ENCODE data around the gene DIABLO.
A peak's percentile ranks its signal among the peaks of the same experiment; 100 is the strongest.
"Not testable (repeated sequence)": the region's sequence is repeated elsewhere in the genome, so short reads cannot be mapped to it uniquely, and the experiment has no call there.

Gene DIABLO

GRCh38 chr12:122187466-122187865 lies 38.4 kb downstream of the DIABLO start:
- no peak for DNase-seq

DNA sequence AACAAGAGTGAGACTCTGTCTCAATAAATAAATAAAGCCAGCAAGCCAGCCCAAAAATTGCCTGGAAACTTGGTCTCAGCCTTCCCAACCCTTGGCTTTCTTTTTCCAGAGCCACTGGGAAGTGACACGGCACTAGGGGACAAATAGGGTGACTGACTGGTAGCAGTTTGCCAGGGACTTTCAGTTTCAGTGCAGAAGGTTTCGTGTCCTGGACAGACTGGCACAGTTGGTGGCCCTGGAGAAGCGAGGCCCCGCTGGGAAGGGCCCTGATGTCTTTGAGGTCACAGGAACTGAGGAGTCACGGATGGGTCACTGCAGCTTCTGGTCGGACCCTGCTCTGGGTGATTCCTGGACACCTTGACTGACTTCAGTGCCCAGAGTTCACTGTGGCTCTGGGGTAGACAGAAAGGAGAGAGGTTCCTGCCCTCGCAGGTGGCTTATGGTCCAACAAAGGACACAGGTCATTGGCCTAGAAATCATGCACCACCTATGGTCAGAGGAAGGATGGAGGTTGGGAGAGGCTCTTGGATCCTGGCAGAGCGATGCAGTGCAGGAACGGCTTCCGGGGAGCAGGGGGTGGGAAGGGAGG lies 40.3 kb downstream of the DIABLO start:
- no peak for DNase-seq

DNA sequence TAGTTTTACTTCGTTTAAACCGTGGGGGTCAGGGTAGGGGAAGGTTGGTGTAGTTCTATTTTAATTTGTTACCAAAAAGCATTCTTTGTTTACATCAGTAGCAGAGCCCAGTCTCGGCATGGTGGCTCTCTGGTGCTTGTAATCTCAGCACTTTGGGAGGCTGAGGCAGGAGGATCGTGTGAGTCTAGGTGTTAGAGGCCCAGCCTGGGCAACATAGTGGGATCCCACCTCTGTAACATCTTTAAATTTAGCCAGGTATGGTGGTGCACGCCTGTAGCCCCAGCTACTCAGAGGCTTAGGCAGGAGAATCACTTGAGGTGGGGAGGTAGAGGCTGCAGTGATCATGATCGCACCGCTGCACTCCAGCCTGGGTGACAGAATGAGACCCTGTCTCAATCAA lies 40.8 kb downstream of the DIABLO start:
- no peak for DNase-seq

DNA sequence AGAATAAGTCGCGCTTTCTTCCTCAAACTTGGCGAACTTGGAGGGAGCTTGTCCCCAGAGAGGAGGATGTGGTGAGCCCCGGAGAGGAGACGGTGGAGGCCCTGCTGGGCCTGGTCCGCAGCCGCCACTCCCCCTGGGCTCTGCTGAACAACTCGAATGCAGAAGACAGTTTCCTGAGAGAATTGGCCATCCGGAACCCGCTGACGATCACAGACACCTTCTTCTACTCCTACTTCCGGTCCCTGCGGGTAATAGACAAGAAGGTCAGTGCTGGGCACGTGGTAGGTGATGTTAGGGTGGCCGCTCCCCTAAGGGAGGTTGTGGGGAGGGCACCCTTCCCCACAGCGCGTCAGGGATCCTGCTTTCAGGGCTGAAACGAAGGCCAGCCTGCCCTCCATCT lies 41.3 kb downstream of the DIABLO start:
- DNase-seq, result no peak

- no peak for DNase-seq
Observed at GRCh38 chr12:122183588-122183940, 42.3 kb downstream of the DIABLO start.

GRCh38 chr12:122182887-122183587 lies 42.8 kb downstream of the DIABLO start, which contains the start of gene LRRC43:
Gene LRRC43 (plus strand): TSS chr12:122183123. CDS start chr12:122183145, 22 bp downstream.
- no peak for DNase-seq

DNA sequence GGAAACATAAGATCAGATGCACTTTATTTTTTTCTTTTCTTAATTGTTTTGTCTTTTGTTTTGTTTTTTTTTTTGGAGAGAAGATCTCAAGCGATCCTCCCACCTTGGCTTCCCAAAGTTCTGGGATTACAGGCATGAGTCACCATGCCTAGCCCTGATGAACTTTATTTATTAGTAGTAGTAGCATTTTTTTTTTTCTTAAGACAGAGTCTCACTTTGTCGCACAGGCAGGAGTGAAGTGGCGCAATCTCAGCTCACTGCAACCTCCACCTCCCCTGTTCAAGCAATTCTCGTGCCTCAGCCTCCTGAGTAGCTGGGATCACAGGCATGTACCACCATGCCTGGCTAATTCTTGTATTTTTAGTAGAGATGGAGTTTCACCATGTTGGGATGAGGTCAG lies 49.4 kb downstream of the DIABLO start:
- not testable (repeated sequence) for DNase-seq

DNA sequence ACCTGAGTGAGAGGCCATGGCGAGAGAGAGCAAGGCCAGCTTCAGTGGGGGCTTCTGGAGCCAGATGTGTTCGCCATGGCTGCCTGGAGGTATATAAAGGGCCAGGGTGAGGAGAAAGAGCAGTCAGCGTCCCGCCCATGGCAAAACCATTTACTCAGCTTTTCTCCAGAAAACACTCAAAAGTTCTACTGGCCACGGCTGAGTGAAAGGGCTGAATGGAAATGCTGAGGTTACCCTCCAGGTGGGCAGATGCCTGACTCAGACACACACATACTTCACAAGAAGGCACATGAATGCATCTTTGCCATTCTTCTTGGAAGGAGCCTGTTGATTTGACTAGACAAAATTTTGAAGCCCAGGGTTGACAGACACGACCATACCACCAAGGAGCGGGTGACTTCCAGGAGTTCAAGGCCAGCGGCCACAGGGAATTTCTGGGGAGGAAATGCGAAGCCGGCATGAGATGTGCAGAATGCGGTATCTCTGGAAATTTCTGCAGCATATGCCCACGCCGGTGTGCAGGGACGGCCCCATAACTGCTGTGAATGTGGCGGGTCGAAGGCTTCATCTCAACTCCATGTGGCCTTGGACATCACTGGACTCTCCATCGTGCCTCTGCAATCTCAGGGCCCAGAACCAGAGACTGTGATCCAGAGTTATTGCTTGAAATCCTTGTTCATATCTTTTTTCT lies 51.6 kb downstream of the DIABLO start, which contains the start of gene IL31:
Gene IL31, minus strand, starts transcription at position 67 of the 691 bp plus-strand sequence. Its CDS starts 49 bp downstream, at position 18.
- DNase-seq, result peak in 1 of 2 donors; percentile 27

DNA sequence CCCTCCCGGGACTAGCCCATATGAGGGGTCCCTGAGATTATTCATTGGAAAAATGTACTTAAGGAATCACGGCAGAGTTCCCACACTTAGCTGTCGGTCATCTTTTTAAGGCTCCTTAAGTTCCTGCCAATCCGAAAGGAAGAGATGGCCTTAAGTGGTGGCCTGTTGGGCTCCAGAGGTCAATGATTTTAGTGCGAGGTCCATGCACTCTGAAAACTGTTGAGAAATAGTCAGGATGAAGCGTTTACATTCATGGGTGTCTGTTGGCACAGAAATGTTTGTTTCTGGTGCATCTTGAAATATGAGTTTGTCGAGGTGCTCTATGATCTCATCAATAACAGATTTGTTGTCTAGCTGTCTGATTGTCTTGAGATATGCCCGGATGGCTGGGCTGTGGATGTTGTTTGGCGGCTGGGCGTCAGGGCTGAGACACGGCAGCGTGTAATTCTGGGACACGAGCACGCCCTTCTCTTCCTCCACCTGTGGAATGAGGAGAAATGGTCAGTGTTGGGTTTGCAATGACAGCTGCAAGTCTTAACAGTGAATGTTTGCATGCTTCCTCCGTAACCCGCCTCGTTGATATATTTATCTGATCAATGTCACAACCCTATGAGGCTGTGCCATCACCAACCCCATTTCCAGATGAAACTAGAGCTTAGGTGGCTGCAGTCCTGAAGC lies 53.5 kb downstream of the DIABLO start:
- DNase-seq, result no peak

DNA sequence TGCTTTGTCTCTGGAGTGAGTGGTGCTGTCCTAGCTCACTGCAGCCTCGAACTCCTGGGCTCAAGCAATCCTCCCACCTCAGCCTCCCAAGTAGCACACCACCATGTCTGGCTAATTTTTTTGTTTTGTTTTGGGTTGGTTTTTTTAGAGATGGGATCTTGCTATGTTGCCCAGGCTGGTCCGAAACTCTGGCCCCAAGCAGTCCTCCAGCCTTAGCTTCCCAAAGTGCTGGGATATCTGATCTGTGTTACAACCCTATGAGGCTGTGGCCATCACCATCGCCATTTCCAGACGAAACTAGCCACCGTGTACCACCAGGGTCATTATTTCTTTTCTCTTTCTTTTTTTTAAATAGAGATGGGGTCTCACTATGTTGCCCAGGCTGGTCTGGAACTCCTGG lies 54.5 kb downstream of the DIABLO start:
- DNase-seq, result no peak

DNA sequence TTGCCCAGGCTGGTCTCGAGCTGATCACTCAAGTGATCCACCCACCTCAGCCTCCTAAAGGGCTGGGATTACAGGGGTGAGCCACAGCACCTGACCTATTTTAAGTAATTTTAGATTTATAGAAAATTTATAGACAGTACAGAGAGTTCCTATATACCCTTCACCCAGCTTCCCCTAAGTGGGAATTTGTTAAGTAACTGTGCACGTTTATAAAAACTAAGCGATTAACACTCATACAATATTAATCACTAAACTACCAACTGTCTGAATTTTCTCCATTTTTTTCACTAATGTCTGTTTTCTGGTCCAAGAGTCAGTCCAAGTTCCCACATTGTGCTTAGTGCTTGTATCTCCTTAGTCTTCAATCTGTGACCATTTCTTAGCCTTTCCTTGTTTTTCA lies 57.4 kb downstream of the DIABLO start:
- DNase-seq, result no peak

DNA sequence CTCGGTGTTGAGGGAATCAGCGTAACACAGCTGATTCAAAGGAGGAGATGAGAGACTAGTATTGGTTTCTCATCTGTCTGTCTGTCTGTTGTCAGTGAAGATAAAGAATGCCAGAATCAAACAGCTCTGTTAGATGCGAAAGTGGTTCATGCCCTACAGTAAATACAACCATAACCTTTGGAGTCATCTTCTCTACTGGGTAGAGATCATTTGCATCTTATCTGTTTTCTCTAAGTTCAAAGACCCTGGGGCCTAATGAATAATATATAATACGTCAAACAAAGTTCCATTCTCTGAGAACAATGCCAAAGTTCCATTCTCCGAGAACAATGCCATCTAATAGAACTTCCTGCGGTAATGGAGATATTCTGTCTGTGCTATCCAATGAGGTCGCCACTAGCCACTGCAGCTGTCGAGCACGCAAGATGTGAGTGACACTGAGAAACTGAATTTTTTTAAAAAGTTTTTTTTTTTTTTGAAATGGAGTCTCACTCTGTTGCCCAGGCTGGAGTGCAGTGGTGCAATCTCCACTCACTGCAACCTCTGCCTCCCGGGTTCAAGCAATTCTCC lies 58.4 kb downstream of the DIABLO start:
- DNase-seq, result no peak

DNA sequence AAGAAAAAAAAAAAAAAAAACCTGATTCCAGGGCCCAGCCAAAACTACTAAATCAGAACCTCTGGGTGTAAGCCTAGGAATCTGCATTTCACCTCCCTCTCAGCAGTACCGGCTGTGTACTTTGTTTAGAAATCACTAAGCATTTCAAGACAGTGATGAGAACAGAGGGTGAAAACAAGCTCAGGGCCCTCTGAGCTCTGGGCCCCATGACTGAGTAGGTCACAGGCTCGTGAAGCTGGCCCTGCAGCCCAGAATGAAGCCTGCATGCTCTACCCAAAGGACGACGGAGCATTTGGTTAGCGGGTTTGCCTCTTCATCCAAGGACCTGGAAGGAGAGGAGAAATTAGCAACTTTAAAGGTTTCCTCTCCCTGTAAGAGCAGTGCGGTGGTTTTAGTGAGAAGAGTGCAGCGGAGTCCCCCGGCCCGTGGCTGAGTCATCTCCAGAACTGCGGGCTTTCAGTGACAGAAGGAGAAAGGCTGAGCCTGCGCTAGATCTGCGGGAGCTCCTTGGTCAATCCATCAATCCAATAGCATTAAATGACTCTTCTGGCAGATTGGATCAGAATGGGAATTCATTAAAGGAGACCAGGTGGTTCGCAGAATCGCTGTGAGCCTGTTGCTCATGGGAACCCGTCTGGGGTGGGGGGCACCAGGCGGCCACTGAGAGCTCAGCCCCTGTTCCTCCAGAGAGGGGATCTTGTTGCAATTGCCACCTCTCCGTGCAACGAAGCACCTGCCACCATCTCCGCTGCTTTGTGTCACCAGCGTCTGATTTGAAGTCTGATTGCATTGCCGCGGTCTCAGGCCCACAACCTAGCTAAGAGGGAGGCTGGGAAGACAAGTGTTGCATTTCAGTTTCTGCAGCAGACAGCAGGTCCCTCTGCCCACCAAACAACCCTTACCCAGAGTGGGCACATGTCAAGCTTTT lies 59.2 kb downstream of the DIABLO start:
- peak; percentile 44 to 59 for DNase-seq

- no peak for DNase-seq
Observed at GRCh38 chr12:122162976-122163375, 62.9 kb downstream of the DIABLO start.

DNA sequence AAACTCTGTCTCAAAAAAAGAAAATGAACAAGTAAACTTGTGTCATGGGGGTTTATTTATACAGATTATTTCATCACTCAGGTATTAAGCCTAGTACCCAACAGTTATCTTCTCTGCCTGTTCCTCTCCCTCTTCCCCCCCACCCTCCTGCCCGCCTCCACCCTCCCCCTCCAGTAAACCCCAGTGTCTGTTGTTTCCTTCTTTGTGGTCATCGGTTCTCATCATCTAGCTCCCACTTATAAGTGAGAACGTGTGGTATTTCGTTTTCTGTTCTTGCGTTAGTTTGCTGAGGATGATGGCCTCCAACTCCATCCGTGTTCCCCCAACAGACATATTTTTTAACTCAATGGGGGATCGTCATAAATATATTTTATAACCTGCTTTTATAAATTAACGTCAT lies 64.2 kb downstream of the DIABLO start:
- DNase-seq, result no peak

- no peak for DNase-seq
Observed at GRCh38 chr12:122160761-122161160, 65.1 kb downstream of the DIABLO start.

DNA sequence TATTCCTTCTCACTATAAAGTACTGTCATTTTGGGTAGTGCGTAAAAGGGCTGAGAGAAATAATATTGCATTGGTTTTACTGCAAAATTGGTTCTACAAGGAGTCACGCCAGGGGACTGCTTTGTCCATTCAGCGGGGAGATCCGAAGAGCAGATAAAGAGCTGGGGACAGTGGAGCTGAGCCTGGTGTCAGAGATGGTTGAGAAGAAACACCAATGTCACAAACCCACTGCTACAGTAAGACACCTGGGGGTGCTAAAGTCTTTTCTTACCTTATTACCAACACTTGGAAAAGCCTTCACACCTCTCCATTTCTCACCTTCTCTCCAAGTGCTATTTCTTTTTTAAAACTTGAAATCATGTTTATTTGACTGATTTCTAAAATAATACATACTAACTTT lies 66.0 kb downstream of the DIABLO start:
- DNase-seq, result no peak

- no peak for DNase-seq
Observed at GRCh38 chr12:122158700-122159285, 67.1 kb downstream of the DIABLO start.

Measured in stimulated activated CD4-positive, alpha-beta T cell treated with anti-CD3 and anti-CD28 coated beads, Interleukin-2, amount 100 ng/mL, for 48 hours (primary cell).